ENCODE measurements around the gene C1QTNF9B. TPM values are rescaled to one million over a fixed set of nuclear protein-coding genes. Genes with fewer than 3 reads are reported as not detected.

Gene C1QTNF9B
- total and polyA plus RNA-seq, 2 of the 13 experiments (the other 11 are each of a cell fraction or from before 2014, with no cell fraction given), result not detected

GRCh38 chr13:23888658-23889614, 8.4 kb downstream of the C1QTNF9B start, which contains the start of gene MIPEP (continued):
- TF ChIP-seq DNMT3B (CRISPR knock-in tag; conservative IDR thresholded peaks at IDR 0.05) (no peak), NR2F2 (IDR thresholded peaks at IDR 0.05; ENCODE audit: borderline replicate concordance, low read depth) (peak; percentile 15; the same call in 1 of the 2 replicates), HNF1A (IDR thresholded peaks at IDR 0.05; ENCODE audit: low read depth) (no peak), HNF1A (CRISPR knock-in tag; IDR thresholded peaks at IDR 0.05; ENCODE audit: borderline replicate concordance) (peak; percentile 73; the same call in 1 of the 2 replicates), U2AF2 (IDR thresholded peaks at IDR 0.05; ENCODE audit: low read depth, low read length) (0 out of 2 replicates have a peak, but pooled peaks have one; percentile 63), ZFP90 (CRISPR knock-in tag; IDR thresholded peaks at IDR 0.05; ENCODE audit: borderline replicate concordance) (0 out of 2 replicates have a peak, but pooled peaks have one; percentile 68), ZNF816 (CRISPR knock-in tag; IDR thresholded peaks at IDR 0.05; ENCODE audit: borderline replicate concordance) (0 out of 2 replicates have a peak, but pooled peaks have one; percentile 31), SMAD9 (CRISPR knock-in tag; IDR thresholded peaks at IDR 0.05) (no peak), SP1 (IDR thresholded peaks at IDR 0.05) (no peak), SP1 (CRISPR knock-in tag; IDR thresholded peaks at IDR 0.05) (peak; percentile 91), FOXK2 (IDR thresholded peaks at IDR 0.05) (peak; percentile 18; the same call in 1 of the 2 replicates), NFYC (CRISPR knock-in tag; IDR thresholded peaks at IDR 0.05) (0 out of 2 replicates have a peak, but pooled peaks have one; percentile 36), ZNF350 (CRISPR knock-in tag; IDR thresholded peaks at IDR 0.05; ENCODE audit: borderline replicate concordance, low read depth) (peak; percentile 72; the same call in 1 of the 2 replicates), CBX1 (IDR thresholded peaks at IDR 0.05; ENCODE audit: low read depth) (peak; percentile 61), TGIF2 (CRISPR knock-in tag; IDR thresholded peaks at IDR 0.05) (peak; percentile 93), RFX1 (IDR thresholded peaks at IDR 0.05) (peak; percentile 89), AHR (CRISPR knock-in tag; IDR thresholded peaks at IDR 0.05) (no peak), KMT2B (CRISPR knock-in tag; IDR thresholded peaks at IDR 0.05) (peak; percentile 97), ZNF512B (CRISPR knock-in tag; IDR thresholded peaks at IDR 0.05; ENCODE audit: borderline replicate concordance) (peak; percentile 44; the same call in 1 of the 2 replicates), XRCC5 (optimal IDR thresholded peaks at IDR 0.05; ENCODE audit: low read length) (peak; percentile 90), ADNP (CRISPR knock-in tag; IDR thresholded peaks at IDR 0.05) (no peak), SUZ12 (IDR thresholded peaks at IDR 0.05; ENCODE audit: low read depth, low read length) (no peak), ZNF776 (CRISPR knock-in tag; IDR thresholded peaks at IDR 0.05) (no peak), SNAPC2 (CRISPR knock-in tag; IDR thresholded peaks at IDR 0.05) (no peak)
- TF ChIP-seq, protein P1, sequence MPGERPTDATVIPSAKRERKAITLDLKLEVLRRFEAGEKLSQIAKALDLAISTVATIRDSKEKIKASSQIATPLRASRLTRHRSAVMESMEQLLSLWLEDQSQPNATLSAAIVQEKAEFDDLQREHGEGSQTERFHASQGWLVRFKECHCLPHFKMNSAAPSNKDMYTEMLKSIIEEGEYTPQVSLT (CRISPR knock-in tag; IDR thresholded peaks at IDR 0.05; ENCODE audit: borderline replicate concordance, low read depth), result no peak

Data from HepG2 (cell line).